Caki2 (cell line): ENCODE results near the gene LCOR. TPM values are rescaled to one million over a fixed set of nuclear protein-coding genes. Genes with fewer than 3 reads are reported as not detected.

Source experiments
- DNase-seq: peaks from one replicate; pipeline ENCODE4 v3.0.0-alpha.2; 2015; ENCODE audit warnings: low read depth
- in situ Hi-C: cut with HindIII; loops from 2 replicates; pipeline ENCODE4 v1.10.0; 2016; ENCODE audit warnings: low sequenced_read_pairs, low pct_unique_long_range_greater_than_20kb, mixed read lengths
- total RNA-seq: library from RNA; depleted of rRNA; stranded (reverse); fragments of >200 nt; shearing (Covaris generic); gene quantifications from 2 replicates; pipeline ENCODE4 v1.2.3, GENCODE V29; 2014; ENCODE audit warnings: low replicate concordance

LCOR gene
- total RNA-seq, 1 experiment from 2014 or later = 9.7 TPM

DNA sequence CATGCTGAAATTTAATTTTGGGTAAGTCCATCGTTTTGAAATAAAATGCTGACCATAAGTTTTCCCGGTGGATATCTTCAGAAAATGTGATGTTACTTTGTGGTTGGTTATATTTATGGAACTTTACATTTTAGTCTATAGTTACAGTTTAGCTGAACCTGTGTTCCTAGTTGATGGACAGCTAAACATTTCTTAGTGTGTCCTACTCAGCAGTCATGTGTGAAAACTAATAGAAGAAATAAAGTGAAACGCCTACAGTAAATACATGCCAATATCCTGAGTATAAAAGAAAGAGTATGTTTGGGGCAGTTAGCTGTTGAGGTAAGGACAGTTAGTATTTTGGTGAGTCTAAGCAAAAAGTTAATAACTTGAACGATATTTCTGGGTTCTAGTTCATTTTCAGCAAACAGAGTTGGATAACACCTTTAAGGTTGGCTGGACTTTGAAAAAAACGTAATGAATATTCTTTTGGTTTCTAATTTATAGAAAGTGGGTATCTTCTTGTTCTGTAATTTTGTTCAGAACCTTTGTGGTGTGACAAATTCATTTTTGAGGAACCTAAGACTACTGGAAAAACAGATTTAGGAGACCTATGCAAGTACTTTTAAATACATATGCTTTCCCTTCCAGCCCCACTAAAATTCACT, 28.7 kb downstream of the LCOR start:
- no peak for DNase-seq
- in situ Hi-C loops = no loop called here

DNA sequence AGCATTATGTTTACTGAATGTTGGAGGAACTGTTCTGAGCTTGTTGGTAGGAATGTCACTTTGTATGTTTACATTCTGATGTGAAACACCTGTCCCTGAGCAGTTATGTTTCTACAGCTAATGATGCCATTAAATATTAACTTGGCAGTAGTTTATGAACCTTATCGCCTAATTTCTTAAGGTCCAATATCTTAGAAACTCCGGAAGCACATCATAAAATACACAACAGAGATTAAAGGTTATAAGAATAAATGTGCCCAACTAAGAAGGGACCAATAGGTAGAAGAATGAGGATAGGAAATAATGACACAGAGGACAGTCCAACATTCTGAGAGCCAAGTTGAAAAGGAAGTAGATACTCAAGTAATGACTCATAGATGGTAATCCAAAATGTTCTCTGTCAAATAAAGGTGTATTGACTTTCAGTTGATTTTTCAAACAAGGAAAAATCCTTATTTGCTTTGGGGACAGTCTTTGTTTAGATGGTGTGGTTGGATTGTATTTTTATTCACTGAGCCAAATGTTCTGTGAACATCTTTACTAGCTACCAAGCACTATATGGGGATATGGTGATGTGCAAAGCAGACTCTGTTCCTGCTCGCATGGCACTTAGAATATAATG, 31.9 kb downstream of the LCOR start:
- in situ Hi-C loops = no loop called here
- peak; percentile 80 for DNase-seq

DNA sequence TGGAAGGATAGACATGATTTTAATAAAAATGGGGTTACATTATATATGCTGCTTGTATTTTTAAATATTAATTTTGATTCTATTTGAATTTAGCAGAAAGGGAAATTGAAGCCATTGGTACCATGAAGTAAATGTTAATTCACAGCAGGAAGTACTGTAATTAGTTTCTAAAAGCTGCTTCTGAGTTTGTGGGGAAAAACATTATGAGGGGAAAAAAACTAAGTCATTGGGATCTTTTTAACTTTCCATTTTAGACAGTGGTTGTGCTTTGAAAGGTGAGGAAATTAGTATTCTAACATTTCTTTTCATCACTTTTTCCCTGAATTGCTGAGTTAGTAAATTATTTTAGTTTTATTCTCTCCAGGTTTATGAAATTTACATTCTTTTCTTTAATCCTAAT, 41.0 kb downstream of the LCOR start:
- no peak for DNase-seq
- in situ Hi-C loops = no loop called here

DNA sequence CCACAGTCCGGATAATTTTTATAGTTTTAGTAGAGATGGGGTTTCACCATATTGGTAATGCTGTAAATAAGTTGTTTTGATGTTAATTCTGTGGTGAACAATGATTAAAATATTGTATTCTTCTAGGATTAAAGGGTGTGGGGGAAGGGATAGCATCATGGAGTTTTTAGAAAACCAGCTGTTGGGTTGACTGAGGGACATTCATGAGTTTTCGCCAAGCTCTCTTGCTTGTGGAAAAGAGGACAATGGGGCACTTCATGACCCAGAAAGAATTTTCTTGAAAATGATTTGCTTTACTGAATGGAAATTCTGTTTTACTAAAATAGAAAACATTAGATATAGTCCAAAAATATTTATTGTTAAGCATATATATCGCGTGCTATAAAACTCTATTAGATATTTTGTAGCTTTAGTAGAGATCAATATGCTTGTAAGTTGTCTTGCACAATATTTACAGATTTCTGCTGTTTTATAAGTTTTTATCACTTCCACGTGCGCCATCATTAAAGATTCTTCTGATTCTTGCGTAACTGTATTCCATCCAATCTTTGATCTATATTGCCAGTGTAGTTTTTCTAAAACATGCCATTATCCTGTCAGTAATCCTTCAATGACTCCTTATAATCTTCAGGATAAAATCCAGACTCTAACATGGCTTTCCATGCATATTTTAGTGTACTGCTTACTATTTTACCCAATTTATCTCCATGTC, 41.8 kb downstream of the LCOR start:
- DNase-seq = no peak
- in situ Hi-C loops = no loop called here

DNA sequence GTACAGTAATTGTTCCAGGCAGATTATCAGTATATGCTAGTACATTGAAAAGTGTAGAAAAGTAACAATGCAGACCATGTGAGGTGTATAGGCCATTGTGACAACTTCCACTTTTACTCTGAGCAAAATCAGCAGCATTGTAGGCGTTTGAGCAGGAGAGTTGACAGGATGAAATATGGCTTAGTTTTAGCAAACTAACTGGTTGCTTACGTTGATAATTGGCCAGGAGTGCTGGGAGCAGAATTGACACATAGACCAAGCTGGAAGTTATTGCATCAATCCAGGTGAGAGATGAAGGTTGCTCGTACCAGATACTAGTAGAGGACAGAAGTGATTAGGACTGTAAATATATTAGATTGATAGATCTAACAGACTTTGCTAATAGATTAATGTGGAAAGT, 46.0 kb downstream of the LCOR start:
- DNase-seq = no peak
- in situ Hi-C loops = no loop called here

DNA sequence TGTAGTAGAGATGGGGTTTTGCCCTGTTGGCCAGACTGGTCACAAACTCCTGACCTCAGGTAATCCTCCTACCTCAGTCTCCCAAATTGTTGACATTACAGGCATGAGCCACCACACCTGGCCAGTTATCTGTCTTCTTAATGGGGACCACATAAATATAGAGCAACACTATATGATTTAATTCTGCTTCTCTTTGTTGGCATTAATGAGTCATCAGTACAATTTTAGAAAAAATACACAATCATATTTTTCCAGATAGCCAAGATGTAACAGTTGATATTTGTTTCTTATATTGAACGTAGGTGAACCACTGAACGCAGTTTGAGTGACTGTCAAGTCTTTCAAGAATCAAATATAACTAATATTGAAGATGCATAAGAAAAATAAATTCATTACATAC, 48.5 kb downstream of the LCOR start:
- in situ Hi-C loops = no loop called here
- no peak for DNase-seq

DNA sequence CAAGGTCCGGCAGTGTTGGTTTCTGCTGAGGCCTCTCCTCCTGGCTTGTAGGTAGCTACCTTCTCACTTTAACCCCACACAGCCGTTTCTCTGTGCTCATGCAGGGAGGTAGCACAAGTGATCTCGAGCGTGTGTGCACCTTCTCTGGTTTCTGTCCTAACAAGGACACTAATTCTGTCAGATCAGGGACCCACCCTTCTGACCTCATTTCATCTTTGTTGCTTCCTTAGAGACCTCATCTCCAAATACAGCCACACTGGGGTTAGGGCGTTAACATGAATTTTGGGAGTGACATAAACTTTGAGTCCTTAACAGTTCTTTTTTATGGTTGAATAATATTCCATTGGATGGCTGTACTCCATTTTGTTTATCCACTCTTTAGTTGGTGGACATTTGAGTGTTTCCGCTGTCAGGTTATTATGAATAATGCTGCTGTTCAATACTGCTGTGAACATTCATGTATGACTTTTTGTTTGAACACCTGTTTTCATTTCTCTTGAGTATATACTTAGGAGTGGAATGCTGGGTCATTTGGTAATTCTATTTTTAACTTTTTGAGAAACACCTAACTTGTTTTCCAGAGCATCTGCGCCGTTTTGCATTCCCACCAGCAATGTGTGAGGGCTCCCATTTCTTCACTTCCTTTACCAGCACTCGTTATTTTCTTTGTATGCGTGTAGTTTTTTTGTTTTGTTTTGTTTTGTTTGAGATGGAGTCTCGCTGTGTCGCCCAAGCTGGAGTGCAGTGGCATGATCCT, 57.5 kb downstream of the LCOR start:
- in situ Hi-C loops = no loop called here
- no peak for DNase-seq

DNA sequence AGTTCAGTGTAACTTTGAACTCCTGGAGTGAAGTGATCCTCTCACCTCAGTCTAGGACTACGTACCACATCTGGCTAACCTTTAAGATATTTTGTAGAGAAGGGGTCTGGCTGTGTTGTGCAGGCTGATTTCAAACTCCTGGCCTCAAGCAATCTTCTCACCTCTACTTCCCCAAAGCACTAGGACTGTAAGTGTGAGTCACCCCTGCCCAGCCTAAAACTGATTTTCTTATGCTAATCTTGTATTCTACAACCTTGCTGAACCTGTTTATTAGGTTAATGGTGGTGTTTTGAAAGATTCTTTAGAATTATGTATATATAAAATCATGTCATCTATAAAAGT, 58.0 kb downstream of the LCOR start:
- in situ Hi-C loops = no loop called here
- no peak for DNase-seq

DNA sequence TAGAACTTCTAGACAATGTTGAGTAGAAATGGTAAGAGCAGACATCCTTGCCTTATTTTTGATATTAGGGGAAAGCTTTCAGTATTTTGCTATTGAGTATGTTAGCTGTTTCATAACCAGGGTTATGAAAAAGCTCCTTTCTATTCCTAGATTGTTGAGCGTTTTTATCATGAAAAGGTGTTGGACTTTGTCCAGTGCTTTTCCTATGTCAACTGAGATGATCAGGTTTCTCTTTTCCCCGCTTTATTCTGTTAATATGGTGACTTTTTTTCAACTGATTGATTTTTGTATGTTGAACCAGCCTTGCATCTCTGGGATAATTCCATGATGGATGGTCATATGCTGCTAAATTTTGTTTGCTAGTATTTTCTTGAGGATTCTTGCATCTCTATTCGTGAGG, 58.5 kb downstream of the LCOR start:
- in situ Hi-C loops = no loop called here
- no peak for DNase-seq

DNA sequence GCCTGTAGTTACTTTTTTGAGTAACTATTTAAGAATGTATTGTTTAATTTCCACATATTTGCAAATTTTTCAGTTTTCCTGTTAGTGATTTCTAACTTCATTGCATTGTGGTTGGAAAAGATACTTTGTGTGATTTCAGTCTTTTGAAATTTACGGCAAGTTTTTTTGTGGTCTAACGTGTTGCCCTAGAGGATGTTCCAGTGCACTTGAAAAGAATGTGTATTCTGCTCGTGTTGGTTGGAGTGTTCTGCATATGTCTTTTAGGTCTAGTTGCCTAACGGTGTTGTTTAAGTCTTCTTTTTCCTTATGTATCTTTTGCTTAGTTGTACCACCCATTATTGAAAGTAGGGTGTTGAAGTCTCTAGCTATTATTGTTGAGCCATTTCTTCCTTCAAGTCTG, 59.7 kb downstream of the LCOR start:
- in situ Hi-C loops = no loop called here
- DNase-seq = no peak

DNA sequence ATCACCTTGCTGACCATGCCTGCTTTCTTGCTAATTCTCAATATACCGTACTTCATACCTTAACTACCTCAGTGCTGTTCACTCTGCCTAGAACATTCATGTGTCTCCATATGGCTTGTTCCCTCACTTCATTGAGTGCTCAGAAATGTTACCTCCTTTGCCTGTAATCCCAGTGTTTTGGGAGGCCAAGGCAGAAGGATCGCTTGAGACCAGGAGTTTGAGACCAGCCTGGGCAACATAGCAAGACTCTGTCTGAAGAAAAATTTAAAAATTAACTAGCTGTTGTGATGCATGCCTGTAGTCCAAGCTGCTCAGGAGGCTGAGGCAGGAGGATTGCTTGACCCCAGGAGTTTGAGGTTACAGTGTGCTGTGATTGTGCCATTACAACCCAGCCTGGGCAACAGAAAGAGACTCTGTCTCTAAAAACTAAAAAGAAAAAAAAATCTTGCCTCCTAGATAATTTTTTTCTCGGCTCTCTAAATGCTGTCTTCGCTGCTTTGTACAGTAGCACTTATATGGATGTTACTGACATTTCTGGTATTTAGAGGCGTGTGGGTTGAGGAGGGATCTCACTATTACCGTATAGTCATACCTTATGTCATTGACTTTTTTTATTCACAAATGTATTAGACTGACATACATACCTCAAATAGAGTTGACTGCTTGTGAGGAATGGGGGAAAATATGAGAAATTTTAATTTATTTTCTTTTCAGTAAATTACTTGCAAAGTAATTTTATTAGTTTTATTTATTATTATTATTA, 63.7 kb downstream of the LCOR start:
- DNase-seq = no peak
- in situ Hi-C loops = no loop called here

DNA sequence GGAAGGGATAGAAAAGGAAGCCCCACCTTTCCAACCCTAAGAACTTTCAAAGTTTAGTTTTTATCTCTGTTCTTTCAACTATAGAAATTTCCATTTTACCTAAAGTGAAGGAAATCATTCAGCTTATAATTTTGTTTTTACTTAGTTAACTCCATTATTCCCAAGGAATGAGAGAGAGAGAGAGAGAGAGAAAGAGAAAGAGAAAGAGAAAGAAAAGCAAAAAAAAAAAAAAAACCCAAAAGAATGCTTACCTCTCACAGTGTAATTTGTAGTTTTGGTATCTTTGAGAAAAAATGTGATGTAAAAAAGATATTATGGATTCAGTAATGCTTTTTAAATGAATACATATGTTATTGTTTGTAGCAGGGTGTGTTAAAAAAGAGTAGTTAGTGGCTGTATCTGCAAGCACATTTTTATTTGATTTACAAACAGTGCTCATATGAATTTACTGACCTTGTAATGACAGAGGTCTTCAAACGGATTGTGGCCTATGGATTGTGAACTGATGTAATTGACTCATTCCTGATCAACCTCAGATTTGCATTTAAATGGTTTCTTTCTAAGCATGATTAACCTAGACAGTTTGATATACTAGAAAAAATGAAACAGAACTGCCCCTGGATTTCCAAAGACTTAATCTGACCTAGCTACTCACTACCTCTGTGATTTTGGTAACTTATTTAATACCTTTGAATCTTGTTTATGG, 64.9 kb downstream of the LCOR start:
- DNase-seq = no peak
- in situ Hi-C loops = no loop called here

DNA sequence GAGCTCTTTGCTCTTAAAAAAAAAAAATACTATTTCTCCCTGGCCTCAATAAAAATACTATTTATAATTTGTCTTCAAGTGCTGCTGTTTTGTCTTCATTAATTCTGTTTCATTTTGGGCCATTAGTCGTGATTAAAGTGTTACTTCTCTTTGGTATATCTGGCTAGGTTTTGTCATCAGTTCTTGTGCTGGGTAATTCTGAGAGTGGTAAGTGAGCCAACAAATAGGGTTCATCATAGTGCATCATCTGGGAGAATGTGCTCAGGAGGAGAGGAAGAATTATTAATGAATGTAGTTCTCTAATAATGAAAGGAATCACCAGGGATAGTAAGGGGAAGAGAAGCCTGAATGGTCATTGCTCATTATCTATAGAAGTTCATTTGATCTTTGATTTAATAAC, 70.0 kb downstream of the LCOR start:
- DNase-seq = no peak
- in situ Hi-C loops = no loop called here

DNA sequence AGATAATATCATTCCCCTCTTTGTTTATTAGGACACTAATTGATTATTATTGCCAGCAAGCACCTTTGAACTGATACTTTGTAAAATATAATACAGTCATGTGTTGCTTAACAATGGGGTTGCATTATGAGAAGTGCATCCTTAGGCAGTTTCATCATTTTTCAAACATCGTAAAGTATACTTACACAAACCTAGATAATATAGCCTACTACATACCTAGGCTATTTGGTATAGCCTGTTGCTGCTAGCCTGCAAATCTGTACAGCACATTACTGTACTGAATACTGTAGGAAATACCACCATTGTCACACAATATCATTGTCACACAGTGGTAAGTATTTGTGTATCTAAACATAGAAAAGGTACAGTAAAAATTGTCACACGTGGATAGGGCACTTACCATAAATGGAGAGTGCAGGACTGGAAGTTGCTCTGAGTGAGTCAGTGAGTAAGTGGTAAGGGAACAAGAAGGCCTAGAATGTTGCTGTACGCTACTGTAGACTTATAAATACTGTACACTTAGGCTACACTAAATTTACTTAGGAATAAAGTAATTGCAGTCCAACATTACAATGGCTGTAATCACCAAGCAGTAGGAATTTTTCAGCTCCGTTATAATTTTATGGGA, 70.7 kb downstream of the LCOR start:
- no peak for DNase-seq
- in situ Hi-C loops = no loop called here

DNA sequence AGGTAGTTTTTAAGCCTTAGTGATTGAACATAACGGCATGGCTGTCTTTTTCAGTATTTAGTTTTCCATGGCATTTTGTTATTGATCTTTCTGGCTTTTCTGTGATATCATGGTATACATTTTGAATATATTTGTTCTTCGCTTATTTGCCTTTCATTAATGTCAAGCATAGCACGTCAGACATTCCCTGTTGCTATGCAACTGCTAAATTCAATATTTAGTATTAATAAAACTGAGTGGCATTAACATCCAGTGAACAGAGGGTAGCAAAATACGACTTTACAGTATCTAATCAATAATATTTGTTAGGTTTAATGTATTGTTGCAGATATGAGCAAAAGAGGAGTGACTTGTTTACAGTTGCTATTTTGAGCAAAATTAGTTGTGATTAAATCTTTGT, 72.5 kb downstream of the LCOR start:
- in situ Hi-C loops = no loop called here
- DNase-seq = no peak

DNA sequence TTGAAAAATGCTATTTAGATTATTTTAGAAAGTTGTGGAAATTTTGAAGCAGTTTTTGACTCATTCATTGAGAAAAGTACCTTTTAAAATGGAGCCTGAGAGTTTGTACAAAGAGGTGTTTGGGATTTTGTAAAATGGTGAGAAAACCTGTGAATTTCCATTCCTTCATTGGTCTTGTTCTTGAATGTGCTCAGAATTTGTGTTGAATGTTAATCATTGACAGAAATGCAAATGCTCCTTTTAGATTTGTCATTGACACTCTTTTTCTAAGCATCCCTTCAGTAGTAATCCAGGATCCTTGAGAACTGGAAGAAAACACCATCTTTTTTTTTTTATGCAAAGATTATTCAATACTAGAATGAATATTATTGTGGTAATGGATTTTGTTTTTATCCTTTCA, 74.8 kb downstream of the LCOR start:
- DNase-seq = peak; percentile 17

DNA sequence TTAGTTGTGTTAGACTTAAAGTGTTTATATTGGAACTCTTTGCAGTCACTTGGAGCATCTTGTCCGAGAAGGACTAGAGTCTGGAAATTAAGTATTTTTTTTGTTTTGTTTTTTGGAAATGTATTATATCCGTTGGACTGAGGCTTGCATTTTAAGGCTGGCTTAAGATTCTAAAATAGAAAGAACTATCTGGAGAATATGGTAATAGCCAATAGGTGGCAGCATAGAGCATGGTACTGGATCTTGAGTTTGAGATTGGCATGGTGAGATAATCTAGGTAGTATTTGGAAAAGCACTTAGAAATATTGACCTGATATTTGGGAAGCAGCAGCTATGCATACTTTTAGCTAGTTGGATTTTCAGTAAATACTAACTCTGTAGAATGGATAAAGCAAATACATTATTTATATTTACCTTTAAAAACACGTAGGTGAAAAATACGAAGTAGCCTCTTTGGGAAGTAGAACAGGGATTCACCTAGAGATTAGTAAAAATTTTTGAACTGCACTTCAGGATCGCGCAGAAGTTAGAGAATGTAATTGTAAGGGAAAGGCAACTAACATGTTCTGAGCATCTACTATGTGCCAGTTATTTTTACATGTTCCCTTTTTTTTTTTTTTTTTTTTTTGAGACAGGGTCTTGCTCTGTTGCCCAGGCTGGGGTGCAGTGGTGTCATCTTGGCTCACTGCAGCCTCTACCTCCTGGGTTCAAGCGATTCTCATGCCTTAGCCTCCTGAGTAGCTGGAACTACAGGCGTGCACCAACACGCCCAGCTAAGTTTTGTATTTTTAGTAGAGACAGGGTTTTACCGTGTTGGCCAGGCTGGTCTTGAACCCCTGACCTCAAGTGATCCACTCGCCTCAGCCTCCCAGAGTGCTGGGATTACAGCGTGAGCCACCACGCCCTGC, 78.6 kb downstream of the LCOR start:
- in situ Hi-C loops = no loop called here
- peak; percentile 5 for DNase-seq

More for the DNA sequence above, 74.8 kb downstream of the LCOR start:
- in situ Hi-C loops = no loop called here
